Activated CD4-positive, alpha-beta T cell treated with anti-CD3 and anti-CD28 coated beads, Interleukin-2, amount 10 ng/mL, durations not matched to agents 7 days and 5 days (primary cell): ENCODE measurements around the gene EIF4G1. TPM values are rescaled to one million over a fixed set of nuclear protein-coding genes. Genes with fewer than 3 reads are reported as not detected.

Experiments used
- CTCF ChIA-PET: fragments of 350-600 bp; sonication (Branson Sonifier 250); formaldehyde crosslinking; loops from one replicate; lab custom pipeline; 2021; ENCODE audit warnings: antibody characterized with exemption; lab: Charles Lee
- POLR2A ChIA-PET: fragments of 350-600 bp; sonication (Branson Sonifier 250); formaldehyde crosslinking; loops from one replicate; lab custom pipeline; 2021; ENCODE audit warnings: antibody characterized with exemption; lab: Charles Lee
- DNase-seq: peaks from one replicate; pipeline ENCODE4 v3.0.0-alpha.2; 2020
- H3K27ac Mint-ChIP-seq: one replicate; pipeline ENCODE4 v1.8.0; 2021; ENCODE audit warnings: mild to moderate bottlenecking, moderate library complexity, mixed read lengths
- H3K27me3 Mint-ChIP-seq: one replicate; pipeline ENCODE4 v1.8.0; 2021; ENCODE audit warnings: mixed read lengths
- H3K36me3 Mint-ChIP-seq: one replicate; pipeline ENCODE4 v1.8.0; 2021; ENCODE audit warnings: low read depth, mixed read lengths
- H3K4me1 Mint-ChIP-seq: one replicate; pipeline ENCODE4 v1.8.0; 2021; ENCODE audit warnings: mixed read lengths
- H3K4me3 Mint-ChIP-seq: one replicate; pipeline ENCODE4 v1.8.0; 2021; ENCODE audit warnings: mild to moderate bottlenecking, moderate library complexity, mixed read lengths
- H3K9me3 Mint-ChIP-seq: one replicate; pipeline ENCODE4 v1.8.0; 2021; ENCODE audit warnings: mixed read lengths
- total RNA-seq, 2 experiments: library from RNA; stranded (reverse); gene quantifications; one replicate each; pipeline ENCODE4 v1.2.3, GENCODE V29; 2021

EIF4G1 gene
- total RNA-seq, 2 experiments from 2014 or later = 269 to 300 TPM

DNA sequence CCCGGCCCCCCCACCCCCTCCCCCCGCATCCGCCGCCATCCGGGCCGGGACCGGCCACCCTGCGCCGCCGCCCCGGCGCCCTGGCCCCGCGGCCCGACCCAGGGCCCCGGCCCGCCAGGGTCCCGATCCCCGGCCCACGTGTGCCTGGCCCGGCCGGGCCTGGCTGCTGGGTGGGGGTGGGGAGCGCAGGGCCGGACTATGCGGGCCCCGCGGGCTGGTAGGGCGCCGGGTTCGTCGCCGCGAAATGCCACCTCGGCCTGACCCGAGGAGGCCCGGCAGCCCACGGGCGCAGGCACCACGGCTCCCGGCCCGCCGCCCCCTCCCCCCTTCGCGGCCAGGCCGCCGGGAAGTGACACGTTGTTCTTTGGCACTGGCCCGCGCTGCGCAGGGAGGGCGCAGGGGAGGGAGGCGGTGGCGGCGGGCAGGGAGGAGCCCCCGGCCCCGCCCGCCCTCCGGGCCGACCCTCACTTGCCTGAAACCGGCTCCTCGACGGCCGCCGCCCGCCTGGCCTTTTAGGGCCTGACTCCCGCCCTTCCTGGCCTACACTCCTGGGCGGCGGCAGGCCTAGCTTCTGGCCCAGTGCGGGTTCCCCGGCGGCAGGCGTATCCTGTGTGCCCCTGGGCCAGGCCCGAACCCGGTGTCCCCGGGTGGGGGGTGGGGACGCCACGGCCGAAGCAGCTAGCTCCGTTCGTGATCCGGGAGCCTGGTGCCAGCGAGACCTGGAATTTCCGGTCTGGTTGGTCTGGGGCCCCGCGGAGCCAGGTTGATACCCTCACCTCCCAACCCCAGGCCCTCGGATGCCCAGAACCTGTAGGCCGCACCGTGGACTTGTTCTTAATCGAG, 515 bp downstream of the EIF4G1 start:
- Mint-ChIP-seq H3K4me3 (peak overlapping the region; percentile 83), H3K9me3 (no peaks in the 10 kb centered on the region), H3K27me3 (no peaks in the 10 kb centered on the region), H3K36me3 (peaks cover 29% of the 10 kb centered on the region), H3K27ac (peak overlapping the region; percentile 92), H3K4me1 (peaks cover 35% of the 10 kb centered on the region)
- CTCF ChIA-PET = interaction anchor here (3.4 kb wide), 1 partner anchor 12 kb away, joined by 10 read pairs; no protein-coding TSS in a partner anchor
- peak; percentile 63 for DNase-seq
- POLR2A ChIA-PET = interaction anchor here (0.6 kb wide), 1 partner anchor 197 kb away, joined by 3 read pairs; no protein-coding TSS in a partner anchor

DNA sequence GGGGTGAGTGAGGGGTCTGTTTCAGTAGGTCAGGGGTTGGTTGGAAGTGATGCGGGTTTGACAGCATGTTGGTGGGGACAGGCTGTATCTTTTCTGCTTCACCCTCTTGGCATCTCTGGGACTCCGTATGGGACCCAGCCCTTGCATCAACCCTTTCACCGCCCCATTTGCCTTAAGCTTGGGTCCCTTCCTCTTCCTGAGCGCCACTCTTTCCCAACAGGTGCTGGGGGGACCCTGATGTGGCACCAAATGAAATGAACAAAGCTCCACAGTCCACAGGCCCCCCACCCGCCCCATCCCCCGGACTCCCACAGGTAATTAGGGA, 1.1 kb downstream of the EIF4G1 start:
- Mint-ChIP-seq H3K9me3 (no peaks in the 10 kb centered on the region), H3K4me3 (peak overlapping the region; percentile 83), H3K4me1 (peaks cover 35% of the 10 kb centered on the region), H3K27me3 (no peaks in the 10 kb centered on the region), H3K36me3 (peaks cover 27% of the 10 kb centered on the region), H3K27ac (peak overlapping the region; percentile 92)
- POLR2A ChIA-PET = interaction anchor here (0.6 kb wide), 1 partner anchor 197 kb away, joined by 3 read pairs; no protein-coding TSS in a partner anchor
- no peak for DNase-seq
- CTCF ChIA-PET = interaction anchor here (0.9 to 3.4 kb wide), 4 partner anchors 10 to 20 kb away, joined by 3 to 10 read pairs (median 4); no protein-coding TSS in a partner anchor

DNA sequence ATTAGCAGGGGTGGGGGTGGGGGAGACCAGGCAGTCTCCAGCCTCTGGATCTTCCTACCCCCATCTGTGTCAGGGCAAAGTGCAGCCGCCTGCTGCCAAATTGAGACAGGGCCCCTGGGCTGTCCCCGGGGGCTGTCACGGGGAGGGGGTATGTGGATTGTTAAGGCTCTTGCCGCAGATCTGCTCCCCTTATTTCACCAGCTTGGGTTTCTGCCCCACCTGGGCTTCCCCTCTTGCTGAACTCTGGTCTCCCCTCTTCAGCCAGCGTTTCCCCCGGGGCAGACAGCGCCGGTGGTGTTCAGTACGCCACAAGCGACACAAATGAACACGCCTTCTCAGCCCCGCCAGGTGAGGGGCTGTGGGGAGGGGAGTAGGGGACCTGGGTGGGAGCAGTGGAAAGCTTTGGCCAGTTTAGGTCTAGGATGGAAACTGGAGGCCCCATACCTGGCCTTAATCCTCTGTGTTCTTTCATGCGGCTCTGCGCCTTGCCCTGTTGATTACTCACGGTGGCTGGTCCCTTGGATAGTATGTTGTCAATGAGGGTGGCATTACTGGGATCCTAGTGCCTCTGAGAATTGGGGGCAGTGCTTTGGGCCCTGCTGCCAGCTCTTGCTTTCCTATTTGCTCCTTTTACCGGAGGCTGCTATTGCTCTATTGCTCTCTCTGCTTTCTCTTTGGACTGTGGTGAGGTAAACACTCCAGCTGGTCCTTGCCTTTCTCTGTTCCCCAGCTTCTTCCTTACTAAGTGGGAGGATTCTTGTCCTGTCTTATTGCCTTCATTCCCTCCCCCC, 1.7 kb downstream of the EIF4G1 start:
- peaks cover 32% of the 10 kb centered on the region for H3K36me3 Mint-ChIP-seq
- peak overlapping the region; percentile 83 for H3K4me3 Mint-ChIP-seq
- POLR2A ChIA-PET = interaction anchor here (0.6 kb wide), 1 partner anchor 196 kb away, joined by 3 read pairs; no protein-coding TSS in a partner anchor
- CTCF ChIA-PET = interaction anchor here (0.9 to 3.4 kb wide), 4 partner anchors 9 to 19 kb away, joined by 3 to 10 read pairs (median 4); no protein-coding TSS in a partner anchor
- H3K4me1 Mint-ChIP-seq = peaks cover 39% of the 10 kb centered on the region
- peak overlapping the region; percentile 92 for H3K27ac Mint-ChIP-seq
- no peaks in the 10 kb centered on the region for H3K9me3 Mint-ChIP-seq
- no peak for DNase-seq
- H3K27me3 Mint-ChIP-seq = no peaks in the 10 kb centered on the region

DNA sequence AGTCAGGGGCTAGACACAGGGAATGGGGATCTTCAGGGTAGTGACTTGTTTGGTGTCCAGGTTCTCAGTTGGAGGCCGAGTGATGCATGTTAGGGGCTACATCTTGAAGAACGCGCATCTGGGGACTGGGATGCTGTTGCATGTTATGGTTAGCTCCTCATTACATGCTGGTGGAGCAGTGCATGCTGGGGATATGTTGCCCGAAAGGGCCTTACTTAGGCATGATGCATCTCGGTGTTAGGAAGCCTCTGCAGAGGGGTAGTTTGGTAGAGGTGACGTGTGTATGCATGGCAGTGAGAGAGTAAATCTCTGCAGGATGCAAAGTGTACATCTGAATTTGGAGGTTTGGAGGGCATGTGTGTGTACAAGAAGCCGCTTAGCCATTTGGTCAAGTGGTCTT, 2.4 kb downstream of the EIF4G1 start:
- Mint-ChIP-seq H3K4me3 (peak overlapping the region; percentile 83), H3K27me3 (no peaks in the 10 kb centered on the region), H3K4me1 (peaks cover 41% of the 10 kb centered on the region), H3K36me3 (peaks cover 39% of the 10 kb centered on the region), H3K9me3 (no peaks in the 10 kb centered on the region), H3K27ac (peak overlapping the region; percentile 92)
- POLR2A ChIA-PET = no interaction called here
- CTCF ChIA-PET = interaction anchor here (3.4 kb wide), 1 partner anchor 10 kb away, joined by 10 read pairs; no protein-coding TSS in a partner anchor
- DNase-seq = no peak

DNA sequence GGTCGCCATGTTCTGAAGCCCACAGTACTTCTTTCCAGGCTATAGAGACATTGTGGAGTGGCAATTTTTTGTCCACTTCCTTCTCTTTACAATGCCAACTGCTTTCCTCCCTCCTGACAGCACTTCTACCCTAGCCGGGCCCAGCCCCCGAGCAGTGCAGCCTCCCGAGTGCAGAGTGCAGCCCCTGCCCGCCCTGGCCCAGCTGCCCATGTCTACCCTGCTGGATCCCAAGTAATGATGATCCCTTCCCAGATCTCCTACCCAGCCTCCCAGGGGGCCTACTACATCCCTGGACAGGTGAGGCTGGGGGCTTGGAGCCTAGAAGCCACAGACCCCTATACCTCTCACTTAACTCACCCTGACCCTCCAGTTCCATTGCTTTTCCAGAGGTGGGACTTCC, 2.8 kb downstream of the EIF4G1 start:
- CTCF ChIA-PET = interaction anchor here (3.4 kb wide), 1 partner anchor 10 kb away, joined by 10 read pairs; no protein-coding TSS in a partner anchor
- POLR2A ChIA-PET = no interaction called here
- no peak for DNase-seq
- Mint-ChIP-seq H3K9me3 (no peaks in the 10 kb centered on the region), H3K36me3 (peaks cover 40% of the 10 kb centered on the region), H3K27me3 (no peaks in the 10 kb centered on the region), H3K27ac (no peak overlapping the region), H3K4me3 (peak overlapping the region; percentile 83), H3K4me1 (peaks cover 41% of the 10 kb centered on the region)

DNA sequence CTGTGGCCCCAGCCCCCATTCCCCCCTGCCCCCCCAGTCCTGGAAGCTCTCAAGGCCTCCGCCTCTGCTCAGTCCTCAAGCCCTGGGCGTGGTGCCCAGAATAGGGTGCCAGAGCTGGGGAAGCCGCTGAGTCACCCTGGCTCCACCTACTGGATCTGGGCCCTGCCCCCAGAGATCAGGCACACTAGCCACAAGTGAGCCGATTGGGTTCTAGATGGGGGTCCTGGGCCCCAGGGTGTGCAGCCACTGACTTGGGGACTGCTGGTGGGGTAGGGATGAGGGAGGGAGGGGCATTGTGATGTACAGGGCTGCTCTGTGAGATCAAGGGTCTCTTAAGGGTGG, 5.7 kb downstream of the EIF4G1 start:
- ChIA-PET POLR2A (no interaction called here), CTCF (interaction anchor here (0.6 to 1.3 kb wide), 4 partner anchors 13 to 455 kb away, joined by 4 to 5 read pairs (median 4); no protein-coding TSS in a partner anchor)
- no peaks in the 10 kb centered on the region for H3K27me3 Mint-ChIP-seq
- H3K4me3 Mint-ChIP-seq = no peak overlapping the region
- DNase-seq = no peak
- H3K4me1 Mint-ChIP-seq = peaks cover 39% of the 10 kb centered on the region
- no peaks in the 10 kb centered on the region for H3K9me3 Mint-ChIP-seq
- peaks cover 65% of the 10 kb centered on the region for H3K36me3 Mint-ChIP-seq
- H3K27ac Mint-ChIP-seq = peak overlapping the region; percentile 9

DNA sequence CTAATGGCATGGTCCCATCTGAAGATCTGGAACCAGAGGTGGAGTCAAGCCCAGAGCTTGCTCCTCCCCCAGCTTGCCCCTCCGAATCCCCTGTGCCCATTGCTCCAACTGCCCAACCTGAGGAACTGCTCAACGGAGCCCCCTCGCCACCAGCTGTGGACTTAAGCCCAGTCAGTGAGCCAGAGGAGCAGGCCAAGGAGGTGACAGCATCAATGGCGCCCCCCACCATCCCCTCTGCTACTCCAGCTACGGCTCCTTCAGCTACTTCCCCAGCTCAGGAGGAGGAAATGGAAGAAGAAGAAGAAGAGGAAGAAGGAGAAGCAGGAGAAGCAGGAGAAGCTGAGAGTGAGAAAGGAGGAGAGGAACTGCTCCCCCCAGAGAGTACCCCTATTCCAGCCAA, 7.3 kb downstream of the EIF4G1 start:
- ChIA-PET CTCF (no interaction called here), POLR2A (no interaction called here)
- Mint-ChIP-seq H3K36me3 (peaks cover 76% of the 10 kb centered on the region), H3K4me3 (no peak overlapping the region), H3K27ac (no peak overlapping the region), H3K4me1 (peaks cover 30% of the 10 kb centered on the region), H3K27me3 (no peaks in the 10 kb centered on the region), H3K9me3 (no peaks in the 10 kb centered on the region)
- DNase-seq = no peak

DNA sequence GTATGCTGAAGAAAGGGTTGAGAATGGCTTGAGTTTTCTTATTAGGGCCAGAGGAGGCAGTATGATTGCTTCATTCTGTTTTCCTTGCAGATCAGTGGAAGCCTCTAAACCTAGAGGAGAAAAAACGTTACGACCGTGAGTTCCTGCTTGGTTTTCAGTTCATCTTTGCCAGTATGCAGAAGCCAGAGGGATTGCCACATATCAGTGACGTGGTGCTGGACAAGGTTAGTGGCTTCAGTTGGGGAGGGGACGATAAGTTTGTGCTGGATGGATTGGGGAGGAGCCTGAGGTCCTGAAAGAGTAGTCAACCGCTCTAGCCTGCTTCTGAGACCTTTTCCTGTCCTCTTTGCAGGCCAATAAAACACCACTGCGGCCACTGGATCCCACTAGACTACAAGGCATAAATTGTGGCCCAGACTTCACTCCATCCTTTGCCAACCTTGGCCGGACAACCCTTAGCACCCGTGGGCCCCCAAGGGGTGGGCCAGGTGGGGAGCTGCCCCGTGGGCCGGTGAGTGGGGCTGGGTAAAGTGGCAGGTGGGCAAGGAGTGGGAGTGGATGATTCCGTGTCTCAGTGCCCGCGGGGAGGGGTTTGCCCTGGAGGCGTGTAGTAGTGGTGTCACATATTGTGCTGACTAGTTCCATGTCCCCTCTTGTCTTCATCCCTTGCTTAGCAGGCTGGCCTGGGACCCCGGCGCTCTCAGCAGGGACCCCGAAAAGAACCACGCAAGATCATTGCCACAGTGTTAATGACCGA, 8.5 kb downstream of the EIF4G1 start:
- no peaks in the 10 kb centered on the region for H3K9me3 Mint-ChIP-seq
- no peak for DNase-seq
- no peaks in the 10 kb centered on the region for H3K27me3 Mint-ChIP-seq
- H3K36me3 Mint-ChIP-seq = peaks cover 76% of the 10 kb centered on the region
- POLR2A ChIA-PET = no interaction called here
- no peak overlapping the region for H3K4me3 Mint-ChIP-seq
- CTCF ChIA-PET = no interaction called here
- H3K4me1 Mint-ChIP-seq = peaks cover 18% of the 10 kb centered on the region
- H3K27ac Mint-ChIP-seq = peak overlapping the region; percentile 64

DNA sequence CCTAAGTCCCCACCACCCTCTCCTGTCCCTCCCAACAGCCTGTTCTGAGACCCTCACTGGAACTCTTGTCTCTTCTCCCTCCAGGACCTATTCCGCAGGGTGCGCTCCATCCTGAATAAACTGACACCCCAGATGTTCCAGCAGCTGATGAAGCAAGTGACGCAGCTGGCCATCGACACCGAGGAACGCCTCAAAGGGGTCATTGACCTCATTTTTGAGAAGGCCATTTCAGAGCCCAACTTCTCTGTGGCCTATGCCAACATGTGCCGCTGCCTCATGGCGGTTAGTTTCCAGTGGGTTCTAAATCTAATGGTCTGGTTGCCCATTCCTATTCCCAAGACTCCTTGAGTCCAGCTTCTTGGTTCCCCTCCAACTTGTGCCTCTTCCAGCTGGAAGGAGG, 9.3 kb downstream of the EIF4G1 start:
- no peaks in the 10 kb centered on the region for H3K27me3 Mint-ChIP-seq

DNA sequence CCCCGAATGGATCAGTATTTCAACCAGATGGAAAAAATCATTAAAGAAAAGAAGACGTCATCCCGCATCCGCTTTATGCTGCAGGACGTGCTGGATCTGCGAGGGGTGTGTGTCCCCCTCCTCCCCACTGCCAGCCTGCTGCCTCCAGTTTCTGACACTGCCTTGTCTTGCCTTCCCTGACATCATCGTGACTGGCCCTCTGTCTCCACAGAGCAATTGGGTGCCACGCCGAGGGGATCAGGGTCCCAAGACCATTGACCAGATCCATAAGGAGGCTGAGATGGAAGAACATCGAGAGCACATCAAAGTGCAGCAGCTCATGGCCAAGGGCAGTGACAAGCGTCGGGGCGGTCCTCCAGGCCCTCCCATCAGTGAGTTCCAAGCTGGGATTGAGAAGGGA, 10.9 kb downstream of the EIF4G1 start:
- H3K4me3 Mint-ChIP-seq = no peak overlapping the region
- H3K9me3 Mint-ChIP-seq = no peaks in the 10 kb centered on the region
- DNase-seq = no peak
- H3K27ac Mint-ChIP-seq = peak overlapping the region; percentile 51
- peaks cover 6% of the 10 kb centered on the region for H3K4me1 Mint-ChIP-seq
- no peaks in the 10 kb centered on the region for H3K27me3 Mint-ChIP-seq
- ChIA-PET CTCF (interaction anchor here (0.6 to 0.9 kb wide), 3 partner anchors 9 to 38 kb away, joined by 3 to 4 read pairs (median 4); no protein-coding TSS in a partner anchor), POLR2A (no interaction called here)
- peaks cover 87% of the 10 kb centered on the region for H3K36me3 Mint-ChIP-seq

More for the DNA sequence above, 9.3 kb downstream of the EIF4G1 start:
- peaks cover 80% of the 10 kb centered on the region for H3K36me3 Mint-ChIP-seq
- no peak overlapping the region for H3K4me3 Mint-ChIP-seq
- DNase-seq = no peak
- no peak overlapping the region for H3K27ac Mint-ChIP-seq
- ChIA-PET POLR2A (no interaction called here), CTCF (no interaction called here)
- no peaks in the 10 kb centered on the region for H3K9me3 Mint-ChIP-seq
- peaks cover 15% of the 10 kb centered on the region for H3K4me1 Mint-ChIP-seq

DNA sequence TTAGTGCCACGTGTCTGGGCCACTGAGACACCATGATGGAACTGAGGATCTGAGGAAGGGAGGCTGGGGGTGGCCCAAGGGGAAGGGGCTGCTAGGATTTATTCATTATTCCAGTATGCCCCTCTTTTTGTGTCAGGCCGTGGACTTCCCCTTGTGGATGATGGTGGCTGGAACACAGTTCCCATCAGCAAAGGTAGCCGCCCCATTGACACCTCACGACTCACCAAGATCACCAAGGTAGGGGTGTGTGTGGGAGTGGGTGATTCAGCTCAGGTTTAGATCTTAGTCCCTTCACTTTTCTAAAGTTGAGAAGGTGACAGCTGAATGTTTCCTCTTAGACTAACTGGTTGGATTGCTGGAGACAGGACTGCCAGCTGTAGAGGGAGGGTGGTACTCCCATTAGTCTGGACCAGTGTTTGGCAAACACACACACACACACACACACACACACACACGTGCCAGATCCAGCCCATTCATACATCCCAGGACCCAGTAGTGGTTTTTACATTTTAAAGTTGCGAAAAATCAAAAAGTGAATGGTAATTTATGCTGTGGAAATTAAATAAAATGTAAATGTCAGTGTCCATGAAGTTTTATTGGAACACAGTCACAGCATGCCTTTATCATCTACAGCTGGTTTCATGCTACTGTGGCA, 11.4 kb downstream of the EIF4G1 start:
- Mint-ChIP-seq H3K4me3 (no peak overlapping the region), H3K9me3 (no peaks in the 10 kb centered on the region), H3K27ac (no peak overlapping the region), H3K36me3 (peaks cover 86% of the 10 kb centered on the region), H3K27me3 (no peaks in the 10 kb centered on the region), H3K4me1 (peaks cover 4% of the 10 kb centered on the region)
- POLR2A ChIA-PET = no interaction called here
- no peak for DNase-seq
- CTCF ChIA-PET = interaction anchor here (0.9 to 1.8 kb wide), 3 partner anchors 10 to 38 kb away, joined by 4 to 6 read pairs (median 4); partner anchors contain the start of gene FAM131A
